Adrenal gland (tissue), 12 donors: ENCODE data around the gene SLC47A1. TPM values are rescaled to one million over a fixed set of nuclear protein-coding genes. Genes with fewer than 3 reads are reported as not detected.

Experiments used
- DNase-seq, 7 donors: peaks; one replicate each; pipeline ENCODE4 v3.0.0-alpha.2; 2019 to 2020
- H3K27ac ChIP-seq, 5 donors: fragments of 200-600 bp; sonication (generic) in 4 of 5; 1 replicate in 3 of 5; 2 replicates in 2 of 5; pipeline versions ENCODE4 v1.5.1 to v1.8.0; 2016 to 2020; ENCODE audit warnings: mild to moderate bottlenecking in 1 of 5
- H3K27me3 ChIP-seq: fragments of 200-600 bp; 2 replicates; pipeline ENCODE4 v1.8.0; 2021
- H3K36me3 ChIP-seq, 2 donors: fragments of 200-600 bp; replicated peaks in 1 of 2; 1 replicate in 1 of 2; 2 replicates in 1 of 2; pipeline versions ENCODE4 v1.5.1 to v1.8.0; 2018 to 2022
- H3K4me1 ChIP-seq, 2 donors: fragments of 200-600 bp; replicated peaks in 1 of 2; 1 replicate in 1 of 2; 2 replicates in 1 of 2; pipeline versions ENCODE4 v1.5.1 to v1.8.0; 2018 to 2021
- H3K4me3 ChIP-seq, 4 donors: fragments of 200-600 bp; sonication (generic) in 3 of 4; one replicate each; pipeline ENCODE4 v1.5.1; 2016 to 2018
- H3K9me3 ChIP-seq, 3 donors: fragments of 200-600 bp; sonication (generic) in 1 of 3; replicated peaks in 1 of 3; 1 replicate in 2 of 3; 2 replicates in 1 of 3; pipeline versions ENCODE4 v1.5.1 to v1.8.0; 2016 to 2021
- POLR2A ChIP-seq, 2 donors: fragments of 450-650 bp; IDR thresholded peaks; one replicate each; pipeline ENCODE4 v1.6.1; 2017; ENCODE audit warnings: antibody characterized with exemption in 2 of 2, mild to moderate bottlenecking in 2 of 2, moderate library complexity in 1 of 2
- WGBS, 4 donors: extraction: QIAGEN DNeasy Blood & Tissue Kit in 2 of 4; methylation state at CpG; one replicate each; pipeline versions ENCODE4 v1.1.5 to v1.1.7; 2013 to 2017; 5-methylcytosine and 5-hydroxymethylcytosine counted together
- intact Hi-C, 2 donors: fragments of 100-400 bp; cut with DNase I; formaldehyde crosslinking; loops; one replicate each; pipeline versions ENCODE4 v1.14.1 to v1.15.0; 2022 to 2023
- polyA plus RNA-seq, 3 donors: library from polyadenylated mRNA; stranded (reverse); fragments of 200-250 nt in 2 of 3; fragments of 350-450 nt in 1 of 3; fragmentation: Illumina TruSeq in 1 of 3; extraction: RNeasy Lipid Tissue Mini Kit (QIAGEN cat#74804) in 1 of 3; gene quantifications; one replicate each; pipeline ENCODE4 v1.2.3, GENCODE V29; 2013 to 2014
- total RNA-seq, 9 donors: library from RNA; depleted of rRNA in 4 of 9; stranded (reverse); fragments of >200 nt in 4 of 9; fragments of 120-200 nt in 1 of 9; fragmentation: NEBNext Ultra II Directional in 1 of 9; extraction: Animal tissue kit (Norgen Biotek cat#: 25700) in 1 of 9; gene quantifications; one replicate each; pipeline versions ENCODE4 v1.1.0 to v1.2.4, GENCODE V29; 2013 to 2023
- TF ChIP-seq, protein P1 (sequence below), 6 experiments: fragments of 450-650 bp in 4 of 6; fragments of 200-600 bp in 2 of 6; sonication (generic) in 1 of 6; IDR thresholded peaks; 1 replicate in 5 of 6; 2 replicates in 1 of 6; pipeline versions ENCODE4 v1.5.1 to v1.8.0; 2016 to 2021; ENCODE audit warnings: antibody characterized with exemption in 6 of 6, mild to moderate bottlenecking in 2 of 6, moderate library complexity in 1 of 6
- donor health status: healthy with polysubstance abuse.
- donor health status: Bipolar disorder and iron deficiency.
- donor health status: DM: yes; HTN: yes; CAD: no.
- donor health status: DM: no; HTN: no; CAD: no.
- donor health status: DM: no; HTN: no; CAD: no.
- donor health status: DM: yes; HTN: yes; CAD: no.

The SLC47A1 gene
- total and polyA plus RNA-seq, 12 donors: 90.1 to 630 (median 166) TPM

DNA sequence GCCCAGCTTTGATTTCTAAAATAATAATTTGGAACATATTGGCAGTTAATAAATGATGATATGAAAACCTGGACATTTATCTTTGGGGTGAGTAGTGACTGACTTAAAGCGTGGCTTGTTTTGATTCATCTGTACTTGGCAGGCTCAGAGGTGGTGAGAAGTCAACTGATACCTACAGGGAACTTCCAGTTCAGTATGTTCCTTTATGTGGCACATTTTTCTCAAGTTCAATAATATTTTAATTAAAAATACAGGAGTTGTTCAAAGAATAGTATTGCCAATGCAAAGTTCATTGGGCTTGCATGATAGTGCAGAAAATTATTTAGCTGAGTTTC is 34.3 kb downstream of the SLC47A1 start:
- intact Hi-C loops: no loop called here
- H3K4me1 ChIP-seq: peaks cover 0 to 6% of the 10 kb centered on the region in 2 donors
- TF ChIP-seq POLR2A (IDR thresholded peaks at IDR 0.05): no peak
- H3K4me3 ChIP-seq: no peak overlapping the region
- no peak for DNase-seq
- WGBS, 4 donors: 65 to 82% (median 72%) methylated on average over 1 of the region's 1 CpG
- no peaks in the 10 kb centered on the region for H3K36me3 ChIP-seq
- H3K9me3 ChIP-seq: no peaks in the 10 kb centered on the region
- no peaks in the 10 kb centered on the region for H3K27me3 ChIP-seq
- no peak overlapping the region for H3K27ac ChIP-seq

DNA sequence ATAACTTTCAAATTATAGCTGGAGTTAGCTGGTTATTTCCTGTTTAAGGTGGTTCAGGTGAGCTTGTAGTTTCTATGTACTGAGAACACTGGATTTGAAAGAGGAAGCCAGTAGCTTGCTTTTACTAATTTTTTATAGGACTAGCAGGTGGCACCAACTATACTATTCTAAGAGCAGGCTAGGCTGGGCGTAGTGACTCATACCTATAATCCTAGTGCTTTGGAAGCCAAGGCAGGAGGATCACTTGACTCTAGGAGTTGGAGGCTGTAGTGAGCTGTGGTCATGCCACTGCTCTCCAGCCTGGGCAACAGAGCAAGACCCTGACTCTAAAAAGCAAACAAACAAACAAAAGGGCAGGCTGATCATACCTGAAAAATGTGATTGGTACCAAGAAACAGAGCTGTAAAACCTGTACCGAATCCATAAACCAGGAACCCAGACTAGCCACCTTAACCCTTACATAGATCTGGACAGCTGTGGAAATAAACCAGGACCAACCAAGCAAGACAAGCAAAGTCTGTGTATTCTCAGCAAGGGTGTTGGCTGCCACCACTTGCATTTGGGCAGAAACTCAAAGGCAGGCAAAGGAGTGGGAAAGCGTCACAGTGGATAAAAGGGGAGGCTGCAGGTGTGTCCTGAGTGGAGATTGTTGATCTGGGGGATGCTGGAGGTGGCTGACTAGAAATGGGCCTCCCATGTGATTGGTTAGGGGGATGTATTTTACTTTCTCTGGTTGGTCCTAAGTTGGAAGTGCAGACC is 36.3 kb downstream of the SLC47A1 start:
- no peaks in the 10 kb centered on the region for H3K27me3 ChIP-seq
- H3K36me3 ChIP-seq: no peaks in the 10 kb centered on the region
- intact Hi-C loops: loop anchor here in 1 of 2 donors (10.0 kb wide), 1 partner anchor 75 kb away; the partner anchor contains the start of gene ALDH3A2
- no peaks in the 10 kb centered on the region for H3K9me3 ChIP-seq
- peaks cover 0 to 6% of the 10 kb centered on the region in 2 donors for H3K4me1 ChIP-seq
- no peak overlapping the region for H3K4me3 ChIP-seq
- peak overlapping the region in 2 of 5 donors; percentile 22 to 44 for H3K27ac ChIP-seq
- TF ChIP-seq, protein P1, sequence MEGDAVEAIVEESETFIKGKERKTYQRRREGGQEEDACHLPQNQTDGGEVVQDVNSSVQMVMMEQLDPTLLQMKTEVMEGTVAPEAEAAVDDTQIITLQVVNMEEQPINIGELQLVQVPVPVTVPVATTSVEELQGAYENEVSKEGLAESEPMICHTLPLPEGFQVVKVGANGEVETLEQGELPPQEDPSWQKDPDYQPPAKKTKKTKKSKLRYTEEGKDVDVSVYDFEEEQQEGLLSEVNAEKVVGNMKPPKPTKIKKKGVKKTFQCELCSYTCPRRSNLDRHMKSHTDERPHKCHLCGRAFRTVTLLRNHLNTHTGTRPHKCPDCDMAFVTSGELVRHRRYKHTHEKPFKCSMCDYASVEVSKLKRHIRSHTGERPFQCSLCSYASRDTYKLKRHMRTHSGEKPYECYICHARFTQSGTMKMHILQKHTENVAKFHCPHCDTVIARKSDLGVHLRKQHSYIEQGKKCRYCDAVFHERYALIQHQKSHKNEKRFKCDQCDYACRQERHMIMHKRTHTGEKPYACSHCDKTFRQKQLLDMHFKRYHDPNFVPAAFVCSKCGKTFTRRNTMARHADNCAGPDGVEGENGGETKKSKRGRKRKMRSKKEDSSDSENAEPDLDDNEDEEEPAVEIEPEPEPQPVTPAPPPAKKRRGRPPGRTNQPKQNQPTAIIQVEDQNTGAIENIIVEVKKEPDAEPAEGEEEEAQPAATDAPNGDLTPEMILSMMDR (IDR thresholded peaks at IDR 0.05): no peak
- no peak for TF ChIP-seq POLR2A (IDR thresholded peaks at IDR 0.05)
- 78 to 87% (median 83%) methylated on average over 3 of the region's 3 CpGs for WGBS, 4 donors
- DNase-seq: no peak

DNA sequence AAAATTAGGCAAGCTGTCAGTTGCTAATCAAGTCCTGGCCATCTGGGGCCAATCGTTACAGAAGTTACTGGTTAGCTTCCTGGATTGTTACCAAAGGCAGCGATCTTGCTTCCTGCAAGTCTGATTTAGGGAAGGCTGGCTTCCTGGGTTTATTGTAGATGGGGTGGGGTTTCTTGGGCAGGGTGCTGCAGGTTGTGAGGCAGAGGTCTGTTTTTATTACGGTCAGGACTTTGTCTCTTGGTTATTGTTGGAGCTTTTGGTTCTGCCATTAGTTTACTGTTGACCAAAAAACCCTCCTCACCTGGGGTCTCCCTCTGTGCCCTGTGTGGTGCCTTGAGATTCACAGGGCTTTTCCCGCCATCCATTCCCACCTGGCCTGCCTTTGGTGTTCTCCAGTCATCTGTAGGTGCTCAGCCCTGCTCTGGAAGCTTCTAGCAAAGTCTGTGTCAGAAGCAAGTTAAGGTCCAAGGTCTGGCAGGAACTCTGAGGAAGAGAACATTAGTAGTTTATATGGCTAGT is 36.9 kb downstream of the SLC47A1 start:
- peak overlapping the region in 2 of 5 donors; percentile 22 to 44 for H3K27ac ChIP-seq
- no peak for DNase-seq
- H3K4me1 ChIP-seq: peaks cover 0 to 6% of the 10 kb centered on the region in 2 donors
- no peaks in the 10 kb centered on the region for H3K36me3 ChIP-seq
- intact Hi-C loops: loop anchor here in 1 of 2 donors (10.0 kb wide), 1 partner anchor 74 kb away; the partner anchor contains the start of gene ALDH3A2
- no peak for TF ChIP-seq POLR2A (IDR thresholded peaks at IDR 0.05)
- TF ChIP-seq, protein P1 (IDR thresholded peaks at IDR 0.05): no peak
- WGBS, 4 donors: 57 to 70% (median 63%) methylated on average over 4 of the region's 4 CpGs
- H3K9me3 ChIP-seq: no peaks in the 10 kb centered on the region
- no peaks in the 10 kb centered on the region for H3K27me3 ChIP-seq
- H3K4me3 ChIP-seq: no peak overlapping the region

DNA sequence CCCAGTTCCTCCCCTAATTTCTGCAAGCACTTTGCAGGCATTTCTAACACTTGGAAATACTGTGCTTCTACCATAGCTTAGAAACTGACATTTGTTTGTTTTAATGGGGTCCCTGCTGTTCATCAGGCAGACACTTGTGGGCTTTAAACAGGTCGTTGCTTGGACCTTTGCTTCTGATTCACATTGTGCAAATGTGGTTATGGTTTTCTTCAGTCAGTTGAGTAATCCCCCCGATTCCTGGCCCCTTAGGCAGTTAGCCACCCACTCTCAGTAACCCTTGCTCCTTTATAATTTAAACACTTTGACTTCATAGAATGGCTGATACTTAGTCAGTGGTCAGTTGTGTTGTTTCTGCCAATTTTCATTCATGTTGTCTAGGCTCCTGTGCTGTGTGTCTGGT is 39.4 kb downstream of the SLC47A1 start:
- no peak overlapping the region for H3K27ac ChIP-seq
- H3K27me3 ChIP-seq: no peaks in the 10 kb centered on the region
- no peak for DNase-seq
- H3K36me3 ChIP-seq: no peaks in the 10 kb centered on the region
- intact Hi-C loops: loop anchor here in 1 of 2 donors (10.0 kb wide), 1 partner anchor 72 kb away; the partner anchor contains the start of gene ALDH3A2
- peaks cover 0 to 6% of the 10 kb centered on the region in 2 donors for H3K4me1 ChIP-seq
- TF ChIP-seq, protein P1 (IDR thresholded peaks at IDR 0.05): no peak
- no peak for TF ChIP-seq POLR2A (IDR thresholded peaks at IDR 0.05)
- WGBS, 4 donors: 38 to 63% (median 59%) methylated on average over 2 of the region's 2 CpGs
- H3K9me3 ChIP-seq: no peaks in the 10 kb centered on the region
- H3K4me3 ChIP-seq: no peak overlapping the region
